ENCODE data around the gene PPP2R2C.

Gene PPP2R2C

DNA sequence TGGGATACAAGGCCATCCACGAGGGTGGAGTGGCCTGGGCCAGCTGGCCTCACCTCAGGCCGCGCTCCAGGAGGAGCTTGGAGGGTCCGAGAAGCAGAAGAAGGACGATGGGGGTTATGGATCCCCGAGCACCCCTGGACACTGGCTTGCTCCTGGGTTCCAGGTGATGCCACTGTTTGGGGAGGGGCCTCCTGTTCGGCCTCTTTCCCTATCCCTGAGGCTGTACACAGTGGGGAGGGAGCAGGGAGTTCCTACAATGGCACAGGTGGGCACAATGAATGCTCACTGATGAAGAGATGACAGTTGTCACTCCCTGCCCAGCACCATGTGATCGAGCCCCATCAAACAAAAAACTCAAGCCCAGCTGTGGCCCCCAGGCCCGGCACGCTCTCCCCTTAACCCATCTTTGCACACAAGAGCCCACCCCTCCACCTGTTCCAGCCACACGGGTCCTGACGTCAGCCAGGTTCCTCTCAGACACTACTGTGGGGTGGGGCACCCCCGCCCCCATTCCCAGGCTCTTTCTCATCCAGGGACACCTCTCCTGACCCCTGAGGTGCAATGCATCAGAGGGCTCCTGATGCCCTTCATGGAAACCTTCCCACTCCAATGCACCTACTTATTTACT, 132.5 kb downstream of the PPP2R2C start:
- DNase-seq: no peak

DNA sequence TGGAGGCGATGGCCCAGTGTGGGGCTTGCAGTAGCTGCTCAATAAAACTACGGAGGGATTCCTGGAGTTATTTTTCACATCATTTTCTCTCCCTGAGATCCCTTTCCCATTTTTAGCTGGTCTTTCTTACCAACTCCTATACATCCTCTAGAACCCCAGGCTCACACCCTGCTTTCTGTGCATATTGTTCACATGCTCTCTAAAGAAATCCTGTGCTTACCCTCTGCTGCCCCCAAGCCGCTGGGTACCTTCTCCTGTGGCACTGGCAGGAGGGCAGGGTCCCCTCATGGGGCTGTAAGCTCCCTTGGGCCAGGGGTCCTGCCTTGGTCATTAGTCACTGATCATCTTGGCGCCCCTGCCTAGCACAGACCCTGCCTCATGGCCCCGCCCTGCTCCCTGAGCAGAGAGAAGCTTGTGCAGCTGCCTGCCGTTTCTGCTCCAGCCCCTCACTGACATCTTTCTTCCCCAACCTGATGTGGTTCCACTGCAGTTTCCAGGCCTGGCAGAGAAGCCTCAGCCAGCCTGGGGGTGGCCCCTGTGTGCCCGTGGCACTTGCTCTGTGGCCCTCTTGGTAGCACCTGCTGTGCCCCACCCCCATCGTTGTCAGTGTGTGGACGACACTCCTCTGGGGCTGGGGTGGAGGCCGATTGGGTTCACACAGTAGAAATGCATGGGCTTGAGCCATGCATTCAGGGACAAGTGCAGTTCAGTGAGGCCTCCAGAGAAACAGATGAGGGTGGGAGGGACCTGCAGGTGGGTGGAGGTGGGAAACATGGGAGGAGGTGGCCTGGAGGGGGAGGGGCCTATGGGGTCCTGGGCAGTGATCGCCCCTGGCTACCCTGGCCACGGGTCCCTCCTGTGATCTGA, 133.2 kb downstream of the PPP2R2C start:
- DNase-seq: no peak

DNA sequence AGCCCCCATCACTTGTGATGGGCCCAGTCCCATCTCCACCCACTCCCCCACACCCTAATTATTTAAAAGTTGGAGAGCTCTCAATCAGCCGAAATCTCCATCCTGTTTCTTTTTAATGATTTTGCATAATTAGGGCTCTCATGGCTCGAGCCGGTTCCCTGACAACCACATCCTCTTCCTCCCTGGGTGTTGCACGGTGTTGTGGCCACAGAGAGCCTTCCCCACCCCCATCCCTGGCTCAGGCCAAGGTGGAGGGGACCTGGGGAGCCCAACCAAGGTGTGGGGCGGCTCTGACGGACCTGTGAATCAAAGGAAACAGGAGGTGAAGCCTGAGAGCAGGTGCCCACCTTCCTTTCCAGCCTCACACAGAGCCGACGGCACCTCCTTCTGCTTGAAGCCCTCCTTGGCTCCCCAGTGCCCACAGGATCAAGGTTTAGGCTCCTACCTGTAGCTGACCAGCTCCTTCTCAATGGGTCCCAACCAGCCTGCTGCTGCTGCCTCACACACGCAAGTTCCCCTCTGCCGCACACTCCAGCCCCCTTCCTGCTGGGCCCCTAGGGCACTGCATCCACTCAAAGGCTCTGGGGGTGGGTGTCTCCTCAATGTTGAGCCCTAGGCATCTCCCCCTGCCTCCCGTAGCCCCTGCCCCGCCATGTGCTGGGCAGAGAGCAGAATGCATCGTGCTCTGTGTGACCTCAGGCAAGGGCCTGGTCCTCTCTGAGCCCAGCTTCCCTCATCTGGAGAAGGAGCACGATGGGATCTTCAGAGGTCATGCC, 134.1 kb downstream of the PPP2R2C start:
- no peak for DNase-seq

DNA sequence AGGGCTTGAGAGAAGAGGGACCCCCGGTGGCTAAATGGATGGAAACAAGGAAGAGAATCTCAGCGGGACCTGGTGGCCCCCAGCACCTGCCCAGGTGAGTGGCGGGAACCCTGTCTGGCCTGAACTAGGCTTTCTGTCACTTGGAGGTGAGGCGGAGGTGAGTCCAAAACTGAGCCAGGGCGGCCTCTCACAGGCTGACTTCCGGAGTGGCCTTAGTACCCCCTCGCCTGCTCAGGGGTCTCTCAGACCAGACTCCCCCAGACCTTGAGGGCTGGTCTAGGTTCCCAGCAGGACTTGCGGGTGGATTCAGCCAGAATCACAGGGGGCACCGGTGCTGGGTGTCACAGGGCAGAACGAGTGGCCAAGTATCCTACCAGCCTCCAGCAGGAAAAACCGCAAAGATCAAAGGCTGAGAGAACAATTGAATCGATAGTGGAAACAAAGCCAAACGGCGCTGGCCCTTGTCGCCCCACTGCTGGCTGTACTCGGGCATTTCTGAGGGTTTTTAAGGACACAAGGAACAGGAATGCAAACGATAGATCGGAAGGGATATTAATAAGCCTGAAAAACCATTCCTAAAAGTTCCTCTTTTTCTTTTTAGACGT, 135.0 kb downstream of the PPP2R2C start:
- DNase-seq: no peak

DNA sequence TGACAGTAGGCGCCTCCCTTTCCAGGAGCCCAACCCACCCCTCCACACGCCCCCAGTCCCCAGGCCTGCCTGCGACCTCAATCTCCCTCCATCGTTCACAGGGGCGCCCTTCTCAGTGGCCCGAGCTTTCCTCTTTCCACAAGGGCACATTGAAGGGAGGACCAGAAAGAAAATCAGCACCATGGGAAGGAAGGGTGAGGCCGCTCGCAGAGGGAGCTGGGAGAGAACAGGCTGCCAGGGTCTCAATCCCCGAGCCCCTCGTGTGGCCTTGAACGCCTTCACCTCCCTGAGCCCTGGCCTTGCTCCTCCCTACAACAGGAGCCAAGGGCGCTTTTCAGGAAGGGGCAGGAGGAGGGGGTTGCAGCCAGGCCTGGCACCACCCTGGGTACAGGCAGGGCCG, 136.2 kb downstream of the PPP2R2C start:
- DNase-seq: no peak

DNA sequence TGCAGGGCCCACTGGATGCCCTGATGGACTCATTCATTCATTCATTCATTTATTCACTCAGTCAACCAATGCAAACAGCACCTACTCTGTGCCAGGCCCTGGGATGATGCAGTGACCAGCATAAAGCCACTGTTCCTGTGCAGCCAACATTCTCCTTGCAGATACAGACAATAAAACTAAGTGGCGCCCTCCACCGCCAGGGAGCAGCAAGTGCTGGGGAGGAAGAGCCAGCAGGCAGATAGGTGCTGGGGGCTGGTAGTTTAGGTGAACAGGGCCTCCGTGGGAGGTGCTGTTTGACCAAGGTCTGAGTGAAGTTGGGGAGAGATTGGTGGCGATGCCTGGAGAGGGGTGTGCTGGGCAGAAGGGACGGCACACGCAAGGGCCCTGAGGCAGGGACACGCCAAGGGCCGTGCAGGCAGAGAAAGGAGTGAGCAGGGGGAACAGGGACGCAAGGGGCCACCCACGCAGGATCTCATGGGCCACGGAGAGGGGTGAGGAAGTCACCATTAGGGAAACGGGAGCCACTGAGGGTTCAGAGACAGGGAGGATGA, 137.3 kb downstream of the PPP2R2C start:
- DNase-seq: no peak

DNA sequence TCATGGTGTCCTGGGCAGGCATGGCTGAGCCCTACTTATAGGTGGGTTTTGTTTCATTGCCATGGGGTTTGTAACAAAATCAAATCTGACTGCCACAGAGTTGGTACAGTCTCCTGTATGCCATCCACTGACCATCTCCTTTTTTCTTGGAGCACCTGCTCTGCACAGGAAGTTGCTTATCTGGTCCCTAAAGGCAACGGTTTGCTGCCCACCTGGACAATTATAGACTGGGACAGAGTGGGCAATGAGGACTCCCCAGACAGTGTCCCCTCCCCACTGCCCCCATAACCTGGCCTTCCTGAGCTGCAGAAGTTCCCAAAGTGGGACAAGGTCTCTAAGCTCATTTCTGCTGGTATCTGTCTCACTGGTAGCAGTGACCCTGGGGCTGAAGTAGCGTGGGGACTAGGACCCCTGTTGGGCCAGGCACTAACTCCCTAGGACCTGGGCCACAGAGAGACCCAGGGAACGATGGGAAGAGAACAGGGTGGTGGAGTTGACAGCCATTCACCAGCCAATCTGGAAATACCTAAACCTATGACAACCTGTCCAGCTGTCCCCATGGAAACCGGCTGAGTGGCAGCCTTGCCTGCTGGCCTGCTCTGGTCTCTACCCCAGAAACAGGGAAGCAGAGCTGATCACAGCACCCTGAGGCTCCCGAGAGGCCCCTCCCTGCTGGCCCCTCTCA, 138.1 kb downstream of the PPP2R2C start:
- DNase-seq: no peak

DNA sequence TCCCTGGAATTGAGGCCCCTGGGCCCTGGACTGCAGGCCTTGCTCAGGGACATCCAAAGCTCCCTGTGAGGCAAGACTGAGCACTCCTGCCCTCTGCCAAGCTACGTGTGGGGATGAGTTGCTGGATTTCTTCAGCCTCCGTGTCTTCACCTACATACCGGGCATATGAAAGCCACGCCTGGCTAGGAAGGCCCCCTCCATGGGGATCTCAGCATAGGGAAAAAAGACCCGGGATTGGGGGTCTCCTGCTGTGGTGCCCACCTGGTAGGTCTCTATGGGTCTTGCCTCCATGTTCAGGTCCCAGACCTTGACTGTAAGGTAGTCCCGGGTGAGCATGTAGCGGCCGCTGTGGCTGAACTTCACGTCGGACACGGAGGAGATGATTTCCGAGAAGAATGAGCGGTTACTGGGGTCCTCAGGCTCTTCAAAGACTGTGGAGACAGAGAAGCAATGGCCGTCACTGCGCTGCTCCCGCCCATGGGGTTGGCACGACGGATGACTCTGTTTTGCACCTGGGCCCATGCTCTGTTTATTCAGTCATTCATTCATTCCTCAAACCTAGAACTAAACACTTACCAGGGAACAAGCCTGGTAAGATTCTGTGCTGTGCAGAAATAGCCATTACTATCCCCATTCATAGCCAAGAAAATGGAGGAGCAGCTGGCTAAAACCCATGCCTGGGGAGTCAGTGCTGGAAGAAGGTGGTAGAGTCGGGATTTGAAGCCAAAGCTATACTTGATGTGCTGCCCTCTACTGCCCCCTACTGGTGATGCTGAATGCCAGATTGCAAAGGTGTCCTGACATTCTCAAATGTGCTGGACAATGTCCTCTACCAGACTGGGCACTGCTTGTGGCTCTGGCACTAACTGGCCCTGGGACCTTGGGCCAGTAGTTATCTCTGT, 138.9 kb downstream of the PPP2R2C start:
- DNase-seq: no peak

DNA sequence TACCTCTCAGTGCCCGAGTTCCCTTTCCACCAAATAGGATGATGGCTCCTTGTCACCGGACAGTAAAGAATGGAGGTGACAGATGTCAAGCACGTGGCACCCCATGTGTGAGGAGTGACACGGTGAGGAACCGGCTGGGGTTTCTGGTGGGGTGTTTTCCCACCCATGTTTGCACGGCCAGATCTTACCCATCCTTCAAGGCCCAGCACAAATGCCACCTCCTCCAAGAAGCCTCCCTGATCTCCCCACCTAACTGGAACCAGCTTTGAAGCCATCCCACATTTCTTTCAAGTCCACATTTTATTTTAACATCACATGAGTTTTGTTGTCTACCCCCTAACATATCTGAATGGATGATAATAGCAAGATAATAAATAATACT, 139.8 kb downstream of the PPP2R2C start:
- no peak for DNase-seq

DNA sequence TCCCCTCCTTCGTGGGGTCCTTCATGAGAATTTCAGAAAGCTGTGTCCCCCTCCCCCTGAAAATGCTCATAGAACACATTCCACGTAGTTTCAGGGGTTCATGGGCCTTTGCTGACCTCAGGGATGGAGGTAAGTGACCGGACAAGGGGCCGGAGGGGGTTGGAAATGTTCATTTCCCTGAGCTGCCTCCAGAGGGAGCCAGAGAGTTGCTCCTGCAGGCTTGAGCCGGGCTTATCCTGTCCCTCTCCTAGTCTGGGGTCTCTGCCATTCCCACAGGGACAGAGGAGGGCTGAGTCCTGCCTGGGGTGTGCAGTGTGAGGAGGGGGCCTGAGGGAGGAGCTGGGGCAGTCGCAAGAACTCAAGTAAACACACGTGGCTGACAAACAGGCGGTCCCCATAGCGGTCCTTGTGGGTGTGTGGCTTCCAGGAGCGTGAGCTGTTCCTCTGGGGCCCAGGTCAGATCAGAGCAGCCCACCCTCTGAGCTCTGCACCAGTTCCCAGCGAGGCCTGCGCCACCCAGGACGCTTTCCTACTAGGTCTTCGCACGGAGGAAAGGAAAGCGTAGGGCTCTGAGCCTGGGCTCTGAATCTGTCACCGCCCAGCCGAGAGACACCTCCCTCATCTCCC, 140.3 kb downstream of the PPP2R2C start:
- DNase-seq: no peak

DNA sequence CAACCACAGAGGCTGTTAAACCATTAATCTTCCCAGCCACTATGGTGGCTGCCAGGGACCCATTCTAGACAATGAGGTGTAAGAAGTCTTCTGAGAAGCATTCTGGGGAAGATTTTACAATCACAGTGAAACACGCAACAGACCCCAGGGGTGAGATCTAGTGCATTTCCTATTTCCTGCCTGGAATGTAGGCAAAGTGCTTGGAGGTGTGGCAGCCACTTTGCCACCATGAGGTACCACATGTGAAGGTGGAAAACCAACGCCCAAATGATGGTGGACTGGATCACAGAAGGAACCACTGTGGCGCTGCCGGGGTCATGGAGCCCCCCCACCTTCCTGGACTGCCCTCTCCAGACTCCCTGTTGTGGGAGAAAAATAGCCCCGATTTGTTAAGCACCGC, 140.9 kb downstream of the PPP2R2C start:
- no peak for DNase-seq

DNA sequence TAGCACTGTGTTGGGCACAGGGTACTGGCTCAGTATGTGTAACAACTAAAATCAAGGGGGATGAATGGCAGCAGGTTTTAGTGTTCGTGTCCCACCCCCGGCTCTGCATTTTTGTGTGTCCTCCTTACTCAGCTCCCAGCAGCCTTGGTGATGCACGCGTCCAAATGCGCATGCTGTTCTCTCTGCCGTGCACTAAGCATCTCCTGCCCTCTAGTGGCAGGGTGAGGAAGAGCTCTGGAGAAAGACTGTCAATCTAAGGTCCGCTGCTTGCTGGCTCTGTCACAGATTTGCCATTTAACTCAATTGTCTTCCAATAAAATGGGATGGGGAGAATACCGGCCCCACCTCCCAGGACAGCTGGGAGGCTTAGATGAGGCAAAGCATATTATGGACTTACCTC, 141.4 kb downstream of the PPP2R2C start:
- no peak for DNase-seq

DNA sequence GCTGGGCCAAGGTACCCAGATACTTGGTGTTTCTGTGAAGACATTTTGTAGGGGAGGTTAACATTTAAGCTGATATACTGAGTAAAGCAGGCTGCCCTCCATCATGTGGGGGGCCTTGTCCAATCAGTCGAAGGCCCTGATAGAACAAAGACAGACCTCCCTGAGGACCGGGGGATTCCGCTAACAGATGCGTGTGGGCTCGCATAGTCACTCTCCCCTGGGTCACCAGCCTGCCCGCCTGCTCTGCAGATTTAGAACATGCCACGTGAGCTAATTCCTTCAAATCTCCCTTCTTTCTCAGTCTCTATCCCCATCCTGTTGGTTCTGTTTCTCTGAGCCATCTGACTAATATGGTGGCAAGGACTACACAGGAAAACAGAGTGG, 142.0 kb downstream of the PPP2R2C start:
- no peak for DNase-seq

DNA sequence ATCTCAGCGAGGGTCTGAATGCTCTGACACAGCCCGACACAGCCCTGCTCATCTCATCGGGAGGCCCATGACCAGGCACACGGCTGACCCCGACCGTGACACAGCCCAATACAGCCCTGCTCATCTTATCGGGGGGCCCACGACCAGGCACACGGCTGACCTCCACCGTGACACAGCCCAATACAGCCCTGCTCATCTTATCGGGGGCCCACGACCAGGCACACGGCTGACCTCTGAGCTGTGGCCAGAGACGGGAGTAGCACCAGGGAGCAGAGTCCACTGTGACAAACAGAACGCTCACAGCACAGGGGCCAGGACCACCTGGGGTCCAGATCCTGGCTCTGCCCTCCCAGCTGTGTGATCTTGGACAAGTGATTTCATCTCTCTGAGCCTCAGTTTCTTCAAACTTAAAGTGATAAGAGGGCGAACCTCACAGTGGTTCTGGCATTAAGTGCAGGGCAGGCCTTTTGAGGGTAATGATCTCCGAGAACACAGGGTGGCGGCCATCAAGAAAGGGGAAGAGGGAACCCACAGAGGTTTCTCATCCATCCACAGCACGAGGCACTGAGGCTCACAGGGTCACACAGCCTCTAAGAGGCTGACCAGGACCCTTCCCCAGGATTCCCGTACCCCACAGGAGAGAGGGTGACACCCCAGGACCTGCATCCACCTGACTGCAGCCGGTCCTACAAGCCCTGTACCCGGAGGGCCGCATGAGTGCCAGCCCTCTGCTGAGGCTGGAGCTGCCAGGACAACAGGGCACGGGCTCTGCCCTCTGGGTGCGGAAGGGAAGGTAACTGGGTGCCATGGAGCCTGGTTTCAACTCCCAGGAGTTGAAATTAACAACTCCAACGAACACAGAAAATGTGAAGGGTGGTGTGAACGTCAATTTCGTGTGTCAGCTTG, 142.7 kb downstream of the PPP2R2C start:
- no peak for DNase-seq

DNA sequence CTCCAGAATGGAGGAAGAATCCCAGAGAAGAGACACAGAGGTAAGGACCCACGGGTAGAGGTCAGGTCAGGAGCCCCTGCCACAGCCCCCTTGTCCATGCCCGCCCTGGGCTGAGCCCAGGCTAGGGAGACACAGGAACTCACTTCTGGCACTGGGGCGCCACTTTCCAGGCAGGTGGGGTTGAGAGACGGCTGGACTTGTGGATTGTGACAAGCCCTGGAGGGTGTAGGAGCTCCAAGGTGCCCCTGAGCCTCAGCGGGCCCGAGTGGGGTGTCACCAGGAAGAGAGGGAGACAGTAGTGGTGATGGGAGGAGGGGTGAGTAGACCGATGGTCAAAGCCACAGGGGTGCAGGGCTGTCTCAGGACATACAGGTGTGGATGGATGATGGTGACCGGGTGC, 143.9 kb downstream of the PPP2R2C start:
- no peak for DNase-seq

DNA sequence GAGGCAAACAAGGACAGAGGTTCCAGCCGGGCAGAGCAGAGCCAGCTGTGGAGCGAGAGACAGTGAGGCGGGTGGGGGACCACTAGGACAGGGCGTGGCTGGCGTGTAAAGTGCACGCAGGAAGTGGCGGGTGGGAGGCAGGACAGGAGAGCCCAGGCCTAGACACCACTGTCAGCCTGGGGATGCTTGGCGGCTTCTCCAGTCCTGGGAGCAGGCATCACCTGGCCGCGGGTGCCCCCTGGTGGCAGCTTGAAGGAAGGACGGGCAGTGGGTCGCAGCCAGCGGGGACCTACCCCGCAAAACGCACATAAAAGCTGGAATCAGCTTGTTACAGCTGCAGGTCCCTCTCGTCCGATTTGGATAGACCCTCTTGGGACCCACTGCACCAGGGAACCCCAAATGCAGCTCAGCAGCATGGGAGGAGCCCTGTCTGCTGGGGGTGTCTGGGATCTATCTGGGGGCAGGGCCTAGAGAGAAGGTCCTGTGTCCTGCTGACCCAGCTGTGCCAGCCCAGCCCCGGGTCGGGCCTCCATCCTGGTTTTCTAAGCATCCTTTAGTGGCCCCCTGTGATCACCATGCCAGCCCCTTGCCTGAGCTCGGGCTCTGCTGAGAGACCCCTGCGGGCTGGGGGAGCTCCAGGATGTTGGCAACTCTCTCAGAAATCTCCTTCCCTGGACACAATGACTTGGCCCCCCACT, 145.0 kb downstream of the PPP2R2C start:
- no peak for DNase-seq

DNA sequence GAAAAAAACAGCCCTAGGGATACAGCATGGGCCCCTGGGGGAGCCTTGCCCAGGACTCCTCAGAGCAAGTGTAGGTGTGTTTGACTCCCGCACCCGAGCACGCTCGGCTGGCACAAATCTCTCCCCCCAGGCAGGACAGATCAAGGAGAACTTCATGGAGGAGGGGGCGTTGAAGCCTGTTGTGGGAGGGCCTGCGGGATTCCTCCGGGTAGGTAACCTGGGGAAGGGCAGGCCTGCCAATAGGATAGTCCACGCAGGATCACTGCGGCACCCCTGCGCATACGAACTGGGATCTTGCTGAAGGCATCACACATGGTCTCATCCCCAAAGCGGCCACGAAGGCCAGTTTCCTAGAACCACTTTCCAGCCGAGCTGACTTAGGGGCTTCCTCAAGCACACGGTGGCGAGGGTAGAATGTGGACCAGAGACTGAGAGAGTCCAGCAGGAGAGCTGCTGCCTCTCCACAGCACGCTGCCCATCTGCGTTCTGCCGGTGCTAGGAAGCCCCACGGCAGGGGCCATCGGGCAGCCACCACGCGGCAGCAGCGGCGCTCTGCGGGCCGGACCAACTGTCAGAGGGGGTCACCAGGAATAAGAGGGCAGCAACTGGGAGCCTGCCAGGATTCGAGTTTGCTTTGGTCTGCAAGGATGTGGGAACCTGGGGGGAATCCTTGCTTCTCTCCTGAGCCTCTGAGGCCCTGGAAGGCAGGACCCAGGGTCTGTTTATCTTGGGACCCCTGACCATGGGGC, 145.9 kb downstream of the PPP2R2C start:
- no peak for DNase-seq

DNA sequence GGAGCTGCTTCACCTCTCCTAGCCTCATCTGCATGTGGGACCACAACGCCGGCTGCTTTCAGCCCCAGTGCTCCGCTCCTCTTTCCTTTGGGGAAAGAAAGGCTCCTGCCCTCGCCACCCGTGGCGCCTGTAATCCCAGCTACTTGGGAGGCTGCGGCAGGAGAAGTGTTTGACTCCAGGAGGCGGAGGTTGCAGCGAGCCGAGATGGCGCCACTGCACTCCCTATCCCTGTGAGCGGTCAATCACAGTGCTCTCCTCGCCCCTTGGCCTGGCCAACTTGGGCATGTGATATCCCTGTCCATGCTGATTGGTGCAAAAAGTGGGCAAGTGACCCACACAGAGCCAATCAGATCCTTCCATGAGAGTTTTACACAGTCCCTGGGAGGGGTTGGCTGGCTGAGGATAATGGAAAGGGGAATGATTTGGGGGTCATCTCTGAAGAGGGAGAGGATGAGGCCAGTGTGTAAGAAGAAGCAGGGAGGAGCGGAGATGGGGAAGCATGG, 146.6 kb downstream of the PPP2R2C start:
- DNase-seq: no peak
